ENCODE results near the gene GRK4.
"Not testable (repeated sequence)": the region's sequence is repeated elsewhere in the genome, so short reads cannot be mapped to it uniquely, and the experiment has no call there.

Gene GRK4

GRCh38 chr4:2941138-2942036 lies 22.0 kb upstream of the GRK4 start:
- no peak for DNase-seq (ENCODE audit: low read depth)

DNA sequence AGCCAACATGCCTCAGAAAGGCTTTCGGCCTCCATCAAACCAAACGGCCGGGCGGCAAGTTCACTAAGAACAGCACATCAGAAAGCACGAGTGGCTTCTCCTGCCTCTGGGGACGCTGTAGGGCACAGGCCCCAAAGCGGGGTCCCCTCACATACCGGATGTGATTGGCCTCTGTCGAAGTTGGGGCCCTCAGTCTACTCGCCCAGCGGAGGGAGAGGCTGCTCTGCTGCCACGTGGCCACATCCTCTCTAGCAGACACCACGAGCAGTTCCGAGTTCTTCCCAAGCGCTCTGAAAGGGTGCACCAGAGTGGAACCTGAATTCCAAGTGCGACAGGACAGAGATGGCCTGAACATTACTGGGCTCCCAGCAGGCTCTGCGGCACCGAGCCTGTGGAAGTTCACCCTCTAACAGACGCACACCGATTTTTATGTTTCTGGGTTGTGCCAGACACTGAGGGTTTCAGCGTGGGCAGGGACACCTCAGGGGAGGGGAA lies 21.3 kb upstream of the GRK4 start:
- DNase-seq (ENCODE audit: low read depth): no peak

- DNase-seq (ENCODE audit: low read depth): no peak
Measured at GRCh38 chr4:2942532-2943363, 20.6 kb upstream of the GRK4 start.

DNA sequence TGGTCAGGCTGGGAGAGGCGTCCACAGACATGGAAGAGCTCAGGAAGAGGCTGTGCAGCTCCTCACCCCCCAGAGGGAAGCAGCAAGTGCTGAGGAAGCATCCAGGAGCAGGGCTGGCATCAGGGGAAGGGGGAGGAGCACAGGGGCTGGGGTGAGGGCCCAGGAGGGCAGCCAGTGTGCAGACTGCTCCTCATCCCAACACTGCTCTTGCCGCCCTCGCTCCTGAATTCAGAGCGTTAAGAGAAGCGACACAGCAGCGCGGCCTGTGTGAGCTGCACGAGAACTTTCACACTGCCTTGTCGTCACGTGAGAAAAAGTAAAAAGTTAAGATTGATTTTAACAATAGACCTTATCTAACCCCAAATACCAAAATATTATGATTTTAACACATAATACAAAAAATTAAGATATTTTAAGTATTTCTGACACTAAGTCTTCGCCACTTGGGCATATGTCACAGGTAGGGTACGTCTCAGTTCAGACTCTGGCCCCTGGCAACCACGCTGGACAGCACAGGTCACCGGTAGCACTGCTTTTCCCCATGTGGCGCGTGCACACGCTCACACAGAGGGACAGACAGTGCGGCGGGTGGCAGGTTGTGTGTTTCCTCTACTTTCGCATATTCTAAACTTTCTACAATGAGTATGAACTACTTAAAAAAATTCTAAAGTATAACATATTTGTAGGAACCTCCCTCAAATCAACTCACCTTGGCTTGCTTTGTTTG lies 19.8 kb upstream of the GRK4 start:
- DNase-seq (ENCODE audit: low read depth): no peak

GRCh38 chr4:2944091-2944482 lies 19.3 kb upstream of the GRK4 start:
- DNase-seq (ENCODE audit: low read depth): no peak

DNA sequence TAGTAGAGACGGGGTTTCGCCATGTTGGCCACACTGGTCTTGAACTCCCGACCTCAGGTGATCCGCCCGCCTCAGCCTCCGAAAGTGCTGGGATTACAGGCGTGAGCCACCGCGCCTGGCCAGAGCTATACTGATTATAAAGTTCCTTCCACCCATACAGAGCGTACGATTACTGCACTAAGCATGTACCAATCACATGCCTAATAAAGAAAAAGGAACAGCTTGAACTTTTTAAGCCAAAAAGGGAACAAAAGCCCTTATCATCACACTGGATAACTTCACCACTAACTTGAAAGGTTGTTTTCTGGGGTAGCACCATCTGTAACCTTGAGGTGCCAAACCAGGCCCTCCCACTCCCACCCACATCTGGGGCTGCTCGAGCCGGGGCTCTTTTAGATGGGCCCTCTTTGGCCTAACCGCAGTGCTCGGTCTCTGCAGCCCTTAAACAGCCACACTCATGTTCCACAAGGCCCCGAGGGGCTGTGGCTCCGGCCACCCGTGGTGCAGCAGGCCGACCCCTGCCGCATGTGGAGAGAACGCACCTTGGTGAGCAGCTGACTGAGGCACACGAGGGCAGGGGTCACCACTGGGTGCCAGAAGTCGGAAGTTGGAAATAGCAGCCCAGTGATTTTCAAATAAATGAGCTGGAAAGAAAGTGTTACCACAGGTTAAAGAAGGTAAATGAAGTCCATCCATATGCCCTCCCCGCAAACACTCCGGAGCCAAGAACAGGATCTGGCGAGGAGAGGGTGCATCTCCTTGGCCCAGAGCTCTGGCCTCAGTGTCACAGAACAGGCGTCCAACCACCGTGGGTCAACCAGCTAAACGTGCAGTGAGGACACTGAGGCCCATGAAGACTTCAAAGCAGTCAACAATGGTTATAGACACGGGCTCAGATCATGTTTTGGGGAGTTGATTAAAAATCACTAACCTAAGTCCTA lies 18.5 kb upstream of the GRK4 start:
- no peak for DNase-seq (ENCODE audit: low read depth)

DNA sequence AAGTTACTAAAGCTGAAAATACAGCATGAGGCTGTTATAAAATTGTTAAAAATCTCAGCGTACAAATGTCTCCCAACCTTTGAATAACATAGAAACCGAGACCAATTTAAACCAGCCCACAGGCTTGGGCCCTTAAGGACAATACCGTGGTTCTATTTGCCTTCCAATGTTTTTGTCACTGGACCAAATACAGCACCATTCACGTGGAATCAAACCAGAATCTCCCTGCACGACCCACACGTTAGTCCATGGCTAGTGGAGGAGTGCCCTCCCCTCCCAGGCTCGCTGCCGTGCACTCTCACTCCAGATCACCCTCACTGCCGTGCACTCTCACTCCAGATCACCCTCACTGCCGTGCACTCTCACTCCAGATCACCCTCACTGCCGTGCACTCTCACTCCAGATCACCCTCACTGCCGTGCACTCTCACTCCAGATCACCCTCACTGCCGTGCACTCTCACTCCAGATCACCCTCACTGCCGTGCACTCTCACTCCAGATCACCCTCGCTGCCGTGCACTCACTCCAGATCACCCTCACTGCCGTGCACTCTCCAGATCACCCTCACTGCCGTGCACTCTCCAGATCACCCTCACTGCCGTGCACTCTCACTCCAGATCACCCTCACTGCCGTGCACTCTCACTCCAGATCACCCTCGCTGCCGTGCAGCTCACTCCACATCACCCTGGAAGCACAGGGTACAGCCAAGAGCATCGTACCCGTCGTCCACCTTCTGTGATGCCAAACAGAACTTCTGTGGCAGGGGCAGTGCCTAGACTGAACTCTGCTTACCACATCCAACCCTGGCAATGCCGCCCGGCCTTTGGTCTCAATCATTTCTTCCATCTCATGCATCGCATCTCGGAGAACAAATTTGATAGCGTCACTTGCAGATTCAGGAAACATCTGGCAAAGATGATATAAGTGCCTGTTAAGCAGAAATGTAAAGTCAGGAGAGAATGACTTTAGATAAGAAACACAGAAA lies 17.5 kb upstream of the GRK4 start:
- DNase-seq (ENCODE audit: low read depth): not testable (repeated sequence)

- no peak for DNase-seq (ENCODE audit: low read depth)
Measured at GRCh38 chr4:2946812-2947600, 16.4 kb upstream of the GRK4 start.

- no peak for DNase-seq (ENCODE audit: low read depth)
Measured at GRCh38 chr4:2947926-2948325, 15.4 kb upstream of the GRK4 start.

- peak; percentile 37 for DNase-seq (ENCODE audit: low read depth)
Measured at GRCh38 chr4:2948895-2949781, 14.2 kb upstream of the GRK4 start.

GRCh38 chr4:2949782-2950125 lies 13.6 kb upstream of the GRK4 start:
- no peak for DNase-seq (ENCODE audit: low read depth)

GRCh38 chr4:2950221-2950989 lies 13.0 kb upstream of the GRK4 start:
- no peak for DNase-seq (ENCODE audit: low read depth)

- DNase-seq (ENCODE audit: low read depth): no peak
Measured at GRCh38 chr4:2953496-2953895, 9.9 kb upstream of the GRK4 start.

DNA sequence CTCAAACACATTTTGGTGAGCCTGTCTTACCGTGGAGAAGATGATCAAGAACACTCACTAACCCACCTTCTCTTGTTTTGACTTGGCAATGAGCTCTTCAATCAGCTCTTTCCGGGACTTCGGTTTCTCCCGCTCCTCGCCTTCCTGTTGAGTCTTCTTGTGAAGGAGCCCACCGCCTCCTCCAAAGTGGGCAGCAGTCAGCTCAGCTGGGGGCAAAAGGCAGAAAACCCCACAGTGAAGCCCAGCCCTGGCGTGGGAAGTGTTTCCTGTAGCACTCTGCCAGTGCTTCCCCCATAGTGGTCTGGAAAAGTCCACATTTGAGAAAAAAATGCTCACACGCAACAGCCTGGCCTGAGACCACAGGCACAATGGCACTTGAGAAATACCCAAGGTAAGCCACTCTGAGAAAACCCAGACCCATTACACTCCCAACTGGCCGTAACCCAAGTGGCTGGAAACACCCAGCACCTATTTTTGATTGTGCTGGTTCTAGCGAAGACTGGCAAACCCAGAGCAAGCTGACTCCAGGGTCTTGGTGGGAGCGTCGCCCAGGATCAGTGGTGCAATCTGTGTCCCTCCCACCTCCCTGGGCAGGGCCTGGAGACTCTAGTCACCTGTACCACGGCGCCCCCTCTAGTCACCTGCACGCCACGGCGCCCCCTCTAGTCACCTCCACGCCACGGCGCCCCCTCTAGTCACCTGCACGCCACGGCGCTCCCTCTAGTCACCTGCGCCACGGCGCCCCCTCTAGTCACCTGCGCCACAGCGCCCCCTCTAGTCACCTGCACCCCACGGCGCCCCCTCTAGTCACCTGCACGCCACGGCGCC lies 8.8 kb upstream of the GRK4 start:
- no peak for DNase-seq (ENCODE audit: low read depth)

GRCh38 chr4:2955186-2956044 lies 8.0 kb upstream of the GRK4 start:
- DNase-seq (ENCODE audit: low read depth): not testable (repeated sequence)
